ENCODE results near the gene SOX6. TPM values are rescaled to one million over a fixed set of nuclear protein-coding genes. Genes with fewer than 3 reads are reported as not detected.
"Not testable (repeated sequence)": the region's sequence is repeated elsewhere in the genome, so short reads cannot be mapped to it uniquely, and the experiment has no call there.

The SOX6 gene
- total RNA-seq, 1 experiment from 2014 or later: 5.1 TPM

GRCh38 chr11:15926071-15926470 is 430.3 kb downstream of the SOX6 start:
- POLR2A ChIA-PET (ENCODE audit: unreplicated experiment): no interaction called here

DNA sequence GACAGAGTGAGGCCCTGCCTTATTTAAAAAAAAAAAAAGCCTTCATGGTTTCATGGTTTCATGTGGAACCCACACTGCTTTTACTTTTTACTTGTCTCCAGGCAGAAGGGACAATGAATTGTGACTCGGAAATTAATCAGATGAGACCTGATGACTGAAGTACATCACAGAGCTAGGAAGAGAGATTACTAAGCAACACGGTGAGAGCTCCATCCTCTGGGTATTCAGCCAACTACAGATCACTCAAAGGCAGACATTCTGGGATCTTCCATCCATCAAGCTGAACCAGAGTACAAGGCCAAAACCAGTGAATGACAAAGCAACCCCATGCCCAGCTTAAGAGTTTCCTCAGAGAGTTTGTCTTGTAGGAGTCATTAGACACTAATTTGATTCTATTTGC is 433.2 kb downstream of the SOX6 start:
- H3K9me2 ChIP-seq (ENCODE audit: insufficient read depth): no peaks in the 10 kb centered on the region
- no peaks in the 10 kb centered on the region for H3K79me2 ChIP-seq (ENCODE audit: low read depth)
- TF ChIP-seq, protein P1, sequence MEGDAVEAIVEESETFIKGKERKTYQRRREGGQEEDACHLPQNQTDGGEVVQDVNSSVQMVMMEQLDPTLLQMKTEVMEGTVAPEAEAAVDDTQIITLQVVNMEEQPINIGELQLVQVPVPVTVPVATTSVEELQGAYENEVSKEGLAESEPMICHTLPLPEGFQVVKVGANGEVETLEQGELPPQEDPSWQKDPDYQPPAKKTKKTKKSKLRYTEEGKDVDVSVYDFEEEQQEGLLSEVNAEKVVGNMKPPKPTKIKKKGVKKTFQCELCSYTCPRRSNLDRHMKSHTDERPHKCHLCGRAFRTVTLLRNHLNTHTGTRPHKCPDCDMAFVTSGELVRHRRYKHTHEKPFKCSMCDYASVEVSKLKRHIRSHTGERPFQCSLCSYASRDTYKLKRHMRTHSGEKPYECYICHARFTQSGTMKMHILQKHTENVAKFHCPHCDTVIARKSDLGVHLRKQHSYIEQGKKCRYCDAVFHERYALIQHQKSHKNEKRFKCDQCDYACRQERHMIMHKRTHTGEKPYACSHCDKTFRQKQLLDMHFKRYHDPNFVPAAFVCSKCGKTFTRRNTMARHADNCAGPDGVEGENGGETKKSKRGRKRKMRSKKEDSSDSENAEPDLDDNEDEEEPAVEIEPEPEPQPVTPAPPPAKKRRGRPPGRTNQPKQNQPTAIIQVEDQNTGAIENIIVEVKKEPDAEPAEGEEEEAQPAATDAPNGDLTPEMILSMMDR (conservative IDR thresholded peaks at IDR 0.05): no peak
- TF ChIP-seq EZH2 (IDR thresholded peaks at IDR 0.05; ENCODE audit: low read depth): no peak
- BruUV-seq (replicated peaks): no TSS peak
- no peak overlapping the region for H3K4me3 ChIP-seq
- H3K27ac ChIP-seq: no peak overlapping the region
- H3K9me3 ChIP-seq (ENCODE audit: insufficient read depth, low read depth): no peaks in the 10 kb centered on the region
- POLR2A ChIA-PET (ENCODE audit: unreplicated experiment): no interaction called here
- no peak overlapping the region for H2AFZ ChIP-seq
- no peaks in the 10 kb centered on the region for H3K4me1 ChIP-seq (replicated peaks; ENCODE audit: insufficient read depth)
- H3K36me3 ChIP-seq (ENCODE audit: low read depth): no peaks in the 10 kb centered on the region
- H3K4me2 ChIP-seq: no peak overlapping the region
- DNase-seq: no peak
- H3F3A ChIP-seq (ENCODE audit: insufficient read depth, low read depth): no peaks in the 10 kb centered on the region
- no peaks in the 10 kb centered on the region for H3K27me3 ChIP-seq (ENCODE audit: insufficient read depth, low read depth)
- intact Hi-C loops (cut with micrococcal nuclease; ENCODE audit: unreplicated experiment): no loop called here
- CTCF ChIA-PET: no interaction called here
- no peaks in the 10 kb centered on the region for H4K20me1 ChIP-seq (ENCODE audit: insufficient read depth)

More at GRCh38 chr11:15926071-15926470, 430.3 kb downstream of the SOX6 start:
- no peaks in the 10 kb centered on the region for H3F3A ChIP-seq (ENCODE audit: insufficient read depth, low read depth)
- H3K9me2 ChIP-seq (ENCODE audit: insufficient read depth): no peaks in the 10 kb centered on the region
- no peaks in the 10 kb centered on the region for H3K9me3 ChIP-seq (ENCODE audit: insufficient read depth, low read depth)
- no peaks in the 10 kb centered on the region for H3K79me2 ChIP-seq (ENCODE audit: low read depth)
- H3K4me1 ChIP-seq (replicated peaks; ENCODE audit: insufficient read depth): no peaks in the 10 kb centered on the region
- H3K27ac ChIP-seq: no peak overlapping the region
- intact Hi-C loops (cut with micrococcal nuclease; ENCODE audit: unreplicated experiment): no loop called here
- no peak for DNase-seq
- no TSS peak for BruUV-seq (replicated peaks)
- CTCF ChIA-PET: no interaction called here
- no peak overlapping the region for H2AFZ ChIP-seq
- no peaks in the 10 kb centered on the region for H4K20me1 ChIP-seq (ENCODE audit: insufficient read depth)
- no peaks in the 10 kb centered on the region for H3K36me3 ChIP-seq (ENCODE audit: low read depth)
- no peak overlapping the region for H3K4me3 ChIP-seq
- H3K4me2 ChIP-seq: no peak overlapping the region
- H3K27me3 ChIP-seq (ENCODE audit: insufficient read depth, low read depth): no peaks in the 10 kb centered on the region
- TF ChIP-seq, protein P1 (conservative IDR thresholded peaks at IDR 0.05): no peak
- no peak for TF ChIP-seq EZH2 (IDR thresholded peaks at IDR 0.05; ENCODE audit: low read depth)

- CTCF ChIA-PET; H4K20me1 ChIP-seq (ENCODE audit: insufficient read depth); H3K4me2 ChIP-seq: not testable (repeated sequence)
Observed at GRCh38 chr11:15922745-15923144, 433.6 kb downstream of the SOX6 start.

GRCh38 chr11:15920856-15921629 is 435.3 kb downstream of the SOX6 start:
- no TSS peak for BruUV-seq (replicated peaks)
- DNase-seq: no peak
- Histone ChIP-seq H3K9me2 (ENCODE audit: insufficient read depth) (no peaks in the 10 kb centered on the region), H3K36me3 (ENCODE audit: low read depth) (no peaks in the 10 kb centered on the region), H3K4me1 (replicated peaks; ENCODE audit: insufficient read depth) (no peaks in the 10 kb centered on the region), H3F3A (ENCODE audit: insufficient read depth, low read depth) (no peaks in the 10 kb centered on the region), H2AFZ (no peak overlapping the region), H3K27me3 (ENCODE audit: insufficient read depth, low read depth) (no peaks in the 10 kb centered on the region), H3K4me2 (no peak overlapping the region), H3K79me2 (ENCODE audit: low read depth) (no peaks in the 10 kb centered on the region), H4K20me1 (ENCODE audit: insufficient read depth) (no peaks in the 10 kb centered on the region), H3K27ac (no peak overlapping the region), H3K9me3 (ENCODE audit: insufficient read depth, low read depth) (no peaks in the 10 kb centered on the region), H3K4me3 (no peak overlapping the region)
- intact Hi-C loops (cut with micrococcal nuclease; ENCODE audit: unreplicated experiment): no loop called here
- TF ChIP-seq, protein P1 (conservative IDR thresholded peaks at IDR 0.05): no peak
- no peak for TF ChIP-seq EZH2 (IDR thresholded peaks at IDR 0.05; ENCODE audit: low read depth)
- ChIA-PET CTCF (no interaction called here), POLR2A (ENCODE audit: unreplicated experiment) (no interaction called here)

More at GRCh38 chr11:15922745-15923144, 433.6 kb downstream of the SOX6 start:
- H3K27me3 ChIP-seq (ENCODE audit: insufficient read depth, low read depth); H3K79me2 ChIP-seq (ENCODE audit: low read depth); H3K27ac ChIP-seq; H3K9me2 ChIP-seq (ENCODE audit: insufficient read depth); H3F3A ChIP-seq (ENCODE audit: insufficient read depth, low read depth); BruUV-seq (replicated peaks); intact Hi-C loops (cut with micrococcal nuclease; ENCODE audit: unreplicated experiment); POLR2A ChIA-PET (ENCODE audit: unreplicated experiment); DNase-seq; H3K4me3 ChIP-seq; H2AFZ ChIP-seq; H3K4me1 ChIP-seq (replicated peaks; ENCODE audit: insufficient read depth); H3K36me3 ChIP-seq (ENCODE audit: low read depth); H3K9me3 ChIP-seq (ENCODE audit: insufficient read depth, low read depth): not testable (repeated sequence)
